Mesenteric fat pad (tissue), 1 donor: ENCODE data around the gene NR5A1. TPM values are rescaled to one million over a fixed set of nuclear protein-coding genes. Genes with fewer than 3 reads are reported as not detected.
A peak's percentile ranks its signal among the peaks of the same experiment; 100 is the strongest.

ENCODE experiments used
- DNase-seq: peaks from one replicate; pipeline ENCODE4 v3.0.0-alpha.2; 2020; ENCODE audit warnings: low spot score
- long read RNA-seq: library from polyadenylated mRNA; unstranded; transcript quantifications from one replicate; pipeline ENCODE4 v2.0.0, GENCODE V29; 2020
- total RNA-seq: library from RNA; stranded (reverse); fragmentation: NEBNext Ultra II Directional; extraction: Animal tissue kit (Norgen Biotek cat#: 25700); gene quantifications from one replicate; pipeline ENCODE4 v1.2.1, GENCODE V29; 2021
- donor health status: DM: yes; HTN: yes; CAD: no.

The NR5A1 gene
- not detected for total RNA-seq
- long read RNA-seq, result 0 reads

- DNase-seq, result no peak
Measured at GRCh38 chr9:124506931-124507879, at the start of gene NR5A1. NR5A1 (minus strand) TSS chr9:124507399; CDS start chr9:124503395, 4,004 bp downstream.

DNA sequence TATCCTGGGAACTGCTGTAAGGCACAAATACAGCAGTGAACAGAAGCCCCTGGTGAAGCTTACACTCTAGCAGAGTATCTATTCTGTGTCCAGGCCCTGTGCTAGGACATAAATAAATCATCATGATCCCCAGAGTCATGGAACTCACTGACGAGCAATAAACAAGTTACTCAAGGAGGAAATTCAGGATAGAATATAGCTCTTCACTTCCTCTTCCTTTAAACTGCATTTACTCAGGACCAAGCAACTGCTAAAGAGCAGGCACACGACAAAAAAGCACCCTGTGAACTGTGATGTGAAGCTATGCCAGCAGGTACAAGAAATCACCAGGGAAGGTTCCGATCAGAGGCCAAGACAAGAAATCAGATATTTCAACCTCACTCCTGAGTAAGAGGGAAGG lies 47.8 kb upstream of the NR5A1 start:
- DNase-seq, result no peak

DNA sequence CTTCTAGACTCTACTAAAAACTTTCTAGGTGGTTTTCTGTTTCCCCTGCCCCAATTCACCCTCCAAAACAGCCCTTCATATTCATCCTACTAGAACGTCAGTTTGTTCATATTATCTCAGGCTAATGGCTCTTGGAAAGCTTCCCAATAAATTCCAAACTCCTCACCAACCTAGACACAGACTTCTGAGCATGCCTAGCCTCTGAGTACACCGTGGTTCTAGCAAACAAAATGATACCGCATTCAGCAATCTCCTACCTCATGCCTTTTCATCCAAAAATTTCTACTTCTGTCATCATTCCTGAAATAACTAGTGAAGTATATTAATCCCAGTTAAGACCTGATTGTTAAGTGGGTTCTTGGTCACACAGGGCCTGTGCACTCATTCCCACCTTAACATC lies 46.5 kb upstream of the NR5A1 start:
- DNase-seq, result no peak

- DNase-seq, result no peak
Measured at GRCh38 chr9:124552273-124552605, 45.0 kb upstream of the NR5A1 start.

GRCh38 chr9:124551472-124552272 lies 44.5 kb upstream of the NR5A1 start:
- DNase-seq, result no peak

- DNase-seq, result no peak
Measured at GRCh38 chr9:124550072-124550471, 42.9 kb upstream of the NR5A1 start.

GRCh38 chr9:124549016-124549415 lies 41.8 kb upstream of the NR5A1 start:
- no peak for DNase-seq

DNA sequence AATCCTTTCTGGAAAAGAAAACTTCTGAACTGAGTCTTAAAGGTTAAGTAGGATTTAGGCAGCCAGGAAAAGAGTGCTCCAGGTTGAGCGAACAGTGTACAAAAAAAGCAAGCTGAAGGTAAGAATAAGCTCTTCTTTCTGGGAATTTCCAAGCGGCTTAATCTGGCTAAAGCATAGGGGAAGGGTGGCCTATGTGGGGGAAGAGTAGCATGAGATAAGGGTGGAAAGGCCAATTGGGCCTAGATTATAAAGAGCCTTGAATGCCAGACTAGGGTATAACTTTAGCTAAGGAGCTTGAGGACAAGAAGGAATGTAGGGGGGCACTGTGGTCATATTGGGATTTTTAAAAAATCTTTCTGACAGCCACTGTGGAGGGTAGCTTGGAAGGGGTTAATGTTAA lies 37.3 kb upstream of the NR5A1 start:
- no peak for DNase-seq

DNA sequence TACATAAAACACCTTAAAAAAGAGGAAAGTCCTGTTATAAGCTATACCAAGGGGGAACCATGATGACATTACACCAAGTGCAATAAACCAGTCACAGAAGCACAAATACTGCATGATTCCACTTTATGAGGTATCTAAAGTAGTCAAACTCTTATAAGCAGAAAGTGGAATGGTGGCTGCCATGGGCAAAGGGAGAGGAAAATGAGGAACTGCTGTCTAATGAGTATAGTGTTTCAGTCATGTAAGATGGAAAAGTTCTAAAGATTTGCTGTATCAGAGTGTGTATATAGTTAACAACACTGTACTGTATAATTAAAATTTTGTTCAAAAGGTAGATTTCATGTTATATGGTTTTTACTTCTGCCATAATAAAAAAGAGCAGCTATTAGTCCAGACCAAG lies 34.6 kb upstream of the NR5A1 start:
- DNase-seq, result no peak

DNA sequence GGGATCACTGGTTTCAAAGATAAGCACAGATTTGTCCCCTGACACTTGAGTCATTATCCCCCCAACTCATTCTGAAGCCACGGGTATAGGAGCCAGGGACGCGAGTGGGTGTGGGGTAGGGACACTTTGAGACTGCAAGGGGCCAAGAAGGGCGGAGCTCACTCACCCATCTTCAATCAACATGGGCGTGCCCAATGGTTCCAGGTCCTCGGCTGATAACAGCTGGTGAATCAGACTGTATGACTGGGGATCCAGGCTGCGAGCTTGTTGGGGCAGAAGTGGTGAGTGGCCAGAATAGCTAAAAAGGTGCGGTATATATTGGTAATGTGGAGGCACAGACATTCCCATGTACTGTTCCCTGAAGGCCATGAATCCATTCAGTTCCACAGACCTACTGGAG lies 30.7 kb upstream of the NR5A1 start:
- DNase-seq, result no peak

GRCh38 chr9:124535846-124536245 lies 28.6 kb upstream of the NR5A1 start:
- no peak for DNase-seq

- DNase-seq, result no peak
Measured at GRCh38 chr9:124532897-124533296, 25.7 kb upstream of the NR5A1 start.

GRCh38 chr9:124531115-124531514 lies 23.9 kb upstream of the NR5A1 start:
- DNase-seq, result no peak

- no peak for DNase-seq
Measured at GRCh38 chr9:124530246-124530645, 23.0 kb upstream of the NR5A1 start.

- no peak for DNase-seq
Measured at GRCh38 chr9:124527781-124528180, 20.6 kb upstream of the NR5A1 start.

GRCh38 chr9:124526174-124526573 lies 19.0 kb upstream of the NR5A1 start:
- no peak for DNase-seq

- no peak for DNase-seq
Measured at GRCh38 chr9:124522121-124523098, 15.2 kb upstream of the NR5A1 start.

GRCh38 chr9:124521142-124521541 lies 13.9 kb upstream of the NR5A1 start:
- no peak for DNase-seq

- no peak for DNase-seq
Measured at GRCh38 chr9:124520206-124520596, 13.0 kb upstream of the NR5A1 start.

DNA sequence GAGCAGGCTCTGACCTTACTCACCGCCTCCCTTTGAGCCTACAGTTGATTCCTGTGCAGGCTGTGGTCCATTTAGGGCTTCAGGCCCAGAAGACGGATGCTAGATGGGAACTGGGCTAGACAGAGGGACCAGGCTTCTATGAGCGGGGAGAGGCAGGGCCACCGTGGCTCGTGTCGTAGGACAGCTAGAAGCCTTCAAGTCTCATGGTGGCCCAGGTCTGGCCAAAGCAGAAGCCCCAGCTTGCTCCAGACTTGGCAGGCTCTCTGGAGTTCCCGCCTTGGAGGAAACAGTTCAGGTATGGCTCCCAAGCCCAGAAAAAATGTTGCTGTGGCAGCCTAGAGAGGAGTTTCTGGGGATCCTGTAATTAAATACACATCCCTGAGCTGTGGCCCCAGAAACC lies 10.9 kb upstream of the NR5A1 start:
- DNase-seq, result peak; percentile 71

GRCh38 chr9:124517600-124517999 lies 10.4 kb upstream of the NR5A1 start:
- DNase-seq, result no peak
